HG02970 (cell line): Measurements from ENCODE around the gene AADAC.
"Not testable (repeated sequence)": the region's sequence is repeated elsewhere in the genome, so short reads cannot be mapped to it uniquely, and the experiment has no call there.

ENCODE experiments used
- ATAC-seq: cut with Tn5 transposase; IDR thresholded peaks from one replicate; pipeline ENCODE4 v1.9.1; 2021; ENCODE audit warnings: mild to moderate bottlenecking, moderate library complexity, moderate number of reproducible peaks; ENCODE audit not compliant: unreplicated experiment, low FRiP score

The AADAC gene

DNA sequence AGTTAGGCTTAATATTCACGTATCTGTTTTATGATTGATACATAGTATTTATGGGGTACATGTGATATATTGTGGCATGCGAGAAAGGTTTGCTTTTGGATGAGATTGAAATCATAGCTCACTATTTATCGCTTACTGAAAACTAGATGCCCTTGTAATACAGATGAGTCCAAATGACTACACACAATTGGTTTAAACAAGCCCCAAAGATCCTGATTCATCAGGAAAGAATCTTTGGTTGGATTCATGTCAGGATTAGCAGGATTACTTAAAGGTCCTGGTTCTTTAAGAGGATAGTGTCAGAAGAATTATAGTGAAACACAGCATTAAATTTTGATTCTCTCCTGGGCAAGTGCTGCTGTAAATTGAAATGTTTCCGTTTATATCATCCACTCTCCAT lies 18.6 kb upstream of the AADAC start:
- no peak for ATAC-seq

DNA sequence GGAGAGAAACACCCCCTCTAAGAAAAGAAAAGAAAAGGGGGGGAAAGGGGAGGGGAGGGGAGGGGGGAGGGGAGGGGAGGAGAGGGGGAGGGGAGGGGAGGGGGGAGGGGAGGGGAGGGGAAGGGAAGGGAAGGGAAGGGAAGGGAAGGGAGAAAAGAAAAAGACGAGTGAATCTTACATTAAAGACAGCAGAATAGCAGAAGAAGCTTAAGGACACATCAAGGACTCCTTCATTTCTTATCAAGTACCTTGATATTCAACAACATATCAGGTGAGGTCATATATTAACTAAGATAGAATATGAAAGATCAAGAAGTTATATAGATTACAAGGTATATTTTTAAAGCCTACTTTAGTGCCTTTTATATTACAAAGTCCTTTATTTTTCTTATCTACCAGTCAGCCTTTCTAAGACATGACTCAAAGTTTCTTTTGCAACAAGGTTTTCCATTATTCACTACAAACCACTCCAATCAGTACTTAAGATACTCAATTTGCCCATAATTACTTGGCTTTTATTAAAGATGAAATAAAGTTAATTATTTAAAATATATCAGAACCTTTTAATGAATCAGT lies 17.7 kb upstream of the AADAC start:
- no peak for ATAC-seq

DNA sequence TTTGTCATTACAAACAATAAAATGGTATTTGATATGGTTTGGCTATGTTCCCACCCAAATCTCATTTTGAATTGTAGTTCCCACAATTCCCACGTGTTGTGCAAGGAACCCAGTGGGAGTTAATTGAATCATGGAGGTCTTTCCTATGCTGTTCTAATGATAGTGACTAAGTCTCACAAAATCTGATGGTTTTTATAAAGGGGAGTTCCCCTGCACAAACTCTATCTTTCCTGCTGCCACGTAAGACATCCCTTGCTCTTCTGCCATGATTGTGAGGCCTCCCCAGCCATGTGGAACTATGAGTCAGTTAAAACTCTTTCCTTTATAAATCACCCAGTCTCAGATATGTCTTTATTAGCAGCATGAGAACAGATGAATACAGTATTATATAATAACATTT lies 15.4 kb upstream of the AADAC start:
- ATAC-seq, result no peak

DNA sequence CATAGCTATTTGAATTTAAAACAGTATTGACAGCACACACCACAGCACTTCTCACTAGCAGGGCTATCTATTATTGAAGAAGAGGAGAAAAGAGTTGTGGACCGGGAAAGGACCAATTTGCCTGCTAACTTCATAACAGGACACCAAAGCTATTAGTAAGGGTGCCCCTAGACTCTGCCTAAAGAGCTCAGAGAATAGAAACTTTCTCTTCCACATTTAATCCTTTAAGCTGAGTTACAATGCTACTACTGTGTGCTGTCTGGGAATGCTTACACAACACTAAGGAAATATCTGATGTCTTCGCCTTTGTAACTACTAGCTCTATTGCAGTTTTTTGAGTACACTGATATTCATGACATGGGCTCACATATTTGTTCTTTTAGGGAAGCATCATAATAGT lies 13.5 kb upstream of the AADAC start:
- ATAC-seq, result no peak

DNA sequence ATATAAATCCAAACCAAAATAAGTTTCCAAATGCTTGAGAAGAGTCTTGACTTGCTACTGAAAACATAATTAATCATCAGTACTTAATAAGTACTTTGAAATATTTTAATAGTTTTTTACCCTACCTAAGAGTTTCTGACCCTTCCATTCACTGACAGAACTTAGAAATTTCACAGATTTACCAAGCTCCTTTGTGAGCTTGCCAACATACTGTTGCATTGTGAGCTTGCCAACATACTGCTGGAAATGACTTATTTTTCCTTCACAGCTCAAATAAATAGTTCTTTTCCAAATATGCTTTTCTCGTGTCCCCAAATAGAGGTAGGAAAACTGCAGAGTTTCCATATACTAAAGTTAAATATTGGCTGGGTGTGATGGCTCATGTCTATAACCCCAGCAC lies 9.6 kb upstream of the AADAC start:
- ATAC-seq, result no peak

DNA sequence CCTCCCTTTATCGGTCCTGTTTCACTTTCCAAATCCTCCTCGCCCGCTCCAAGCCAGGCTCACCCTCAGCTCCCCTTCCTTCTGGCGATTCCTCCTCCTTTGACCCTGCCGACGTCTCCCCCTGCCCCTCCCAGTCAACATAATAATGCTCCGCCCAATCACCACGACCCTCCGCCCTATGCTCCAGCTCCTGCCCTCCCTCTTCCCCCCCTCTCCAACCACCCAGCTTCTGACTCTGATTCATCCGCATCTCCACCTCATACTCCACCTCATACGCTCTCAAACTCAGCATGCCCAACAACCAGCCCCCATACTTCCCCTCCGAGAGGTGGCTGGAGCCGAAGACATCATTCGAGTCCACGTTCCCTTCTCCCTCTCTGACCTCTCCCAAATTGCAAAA lies 7.1 kb upstream of the AADAC start:
- ATAC-seq, result no peak

DNA sequence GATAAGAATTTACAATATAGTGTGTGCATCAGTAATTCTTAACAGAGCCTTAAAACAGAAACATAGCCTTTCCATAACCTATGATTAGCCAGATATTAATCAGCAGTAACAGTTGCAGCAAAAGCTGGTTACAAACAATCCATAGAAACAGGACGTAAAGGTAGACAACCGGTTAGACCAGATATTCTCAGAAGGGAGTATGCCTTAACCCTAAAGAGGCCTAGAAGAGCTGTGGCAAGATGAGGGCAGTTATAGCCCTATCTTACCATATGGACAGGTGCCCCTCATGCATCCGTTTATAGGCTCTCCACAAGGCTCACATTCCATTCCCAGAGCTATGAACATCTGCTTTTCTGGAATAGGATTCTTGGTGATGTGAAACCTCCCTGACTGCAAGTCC lies 5.0 kb upstream of the AADAC start:
- not testable (repeated sequence) for ATAC-seq

DNA sequence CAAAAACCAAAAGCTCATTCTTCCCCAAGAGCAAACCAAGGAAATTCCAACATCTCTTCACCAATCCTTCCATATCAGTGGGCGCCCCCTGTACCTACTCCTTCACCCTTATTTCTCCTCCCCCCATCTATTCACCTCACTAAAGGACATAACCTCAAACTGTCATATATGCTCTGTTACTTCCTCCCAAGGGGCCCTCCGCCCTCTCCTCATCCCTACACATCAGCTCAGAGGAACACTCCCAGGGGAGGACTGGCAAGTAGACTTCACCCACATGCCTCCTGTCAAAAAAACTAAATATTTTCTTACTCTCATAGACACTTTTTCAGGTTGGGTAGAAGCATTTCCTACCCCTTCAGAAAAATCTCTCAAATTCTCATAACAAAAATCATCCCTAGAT lies 2.4 kb upstream of the AADAC start:
- no peak for ATAC-seq

DNA sequence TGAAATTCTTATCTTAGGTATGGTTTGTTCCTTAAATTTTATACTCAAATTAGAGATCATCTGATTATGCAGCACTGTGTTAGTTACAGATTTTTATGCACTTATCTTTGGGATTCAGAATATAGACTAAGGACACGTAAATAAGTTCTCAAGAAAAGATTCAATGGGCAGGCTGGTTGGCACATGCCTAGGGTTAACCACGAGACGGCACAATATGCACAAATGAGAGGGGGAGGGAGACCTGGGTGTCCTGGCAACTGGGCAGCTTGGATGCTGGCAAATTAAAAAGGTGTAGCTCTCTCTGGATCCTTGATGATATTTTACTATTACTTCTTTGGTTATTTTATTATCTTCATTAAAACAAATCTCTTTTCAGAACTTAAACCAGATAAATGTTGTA lies 672 bp downstream of the AADAC start:
- no peak for ATAC-seq

DNA sequence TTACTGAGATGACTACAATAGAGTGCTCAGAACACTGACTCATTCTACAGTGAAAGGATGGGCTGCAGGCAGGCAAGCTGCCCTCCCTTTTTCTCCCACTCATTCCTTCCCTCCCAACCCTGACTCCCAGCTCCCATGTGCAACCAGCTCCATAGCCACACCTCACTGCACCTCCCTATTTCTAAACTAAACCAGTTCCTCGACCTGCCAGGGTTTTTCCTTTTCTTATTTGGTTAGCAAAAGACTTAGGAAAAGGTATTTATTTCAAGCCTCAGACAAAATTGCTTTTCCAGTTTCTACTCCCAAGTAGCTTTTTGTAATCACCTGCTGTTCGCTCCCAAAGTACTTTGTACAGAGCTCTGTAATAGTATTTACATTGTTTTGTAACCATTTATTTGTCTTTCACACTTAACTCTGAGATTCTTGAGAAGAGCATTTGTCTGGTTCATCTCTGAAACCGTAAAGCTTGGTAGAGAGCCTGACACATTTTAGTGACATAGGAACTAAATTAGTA lies 2.2 kb downstream of the AADAC start:
- ATAC-seq, result no peak

DNA sequence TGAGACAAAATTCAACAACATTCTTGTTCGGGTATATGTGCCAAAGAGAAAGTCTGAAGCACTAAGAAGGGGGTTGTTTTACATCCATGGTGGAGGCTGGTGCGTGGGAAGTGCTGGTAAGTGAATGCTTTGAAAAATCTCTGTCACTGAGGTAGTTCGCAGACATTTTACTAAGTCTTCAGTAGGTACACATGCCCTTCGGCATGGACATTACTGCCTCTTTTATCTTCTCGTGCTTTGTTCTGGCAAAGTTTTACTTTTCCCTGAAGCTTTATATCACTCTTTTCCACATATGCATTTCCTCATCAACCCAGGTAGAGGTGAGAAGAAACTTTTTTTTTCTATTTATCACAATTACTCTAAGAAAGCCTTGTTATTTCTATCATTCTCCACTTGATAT lies 3.6 kb downstream of the AADAC start:
- no peak for ATAC-seq

DNA sequence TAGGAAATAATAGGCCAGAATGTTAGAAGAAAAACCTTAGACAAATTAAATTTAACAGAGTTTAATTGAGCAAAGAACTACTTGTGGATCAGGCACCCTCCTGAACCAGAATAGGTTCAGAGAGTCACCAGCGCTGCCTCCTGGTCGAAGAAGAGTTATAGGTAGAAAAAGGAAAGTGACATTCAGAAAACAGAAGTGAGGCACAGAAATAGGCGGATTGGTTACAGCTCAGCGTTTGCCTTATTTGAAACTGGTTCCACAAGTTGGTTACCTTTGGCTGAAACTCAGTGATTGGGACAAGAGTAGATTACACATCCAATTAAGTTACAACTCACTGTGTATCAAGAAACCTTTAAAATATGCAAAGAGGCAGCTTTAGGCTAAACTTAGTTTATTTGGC lies 4.4 kb downstream of the AADAC start:
- ATAC-seq, result no peak

DNA sequence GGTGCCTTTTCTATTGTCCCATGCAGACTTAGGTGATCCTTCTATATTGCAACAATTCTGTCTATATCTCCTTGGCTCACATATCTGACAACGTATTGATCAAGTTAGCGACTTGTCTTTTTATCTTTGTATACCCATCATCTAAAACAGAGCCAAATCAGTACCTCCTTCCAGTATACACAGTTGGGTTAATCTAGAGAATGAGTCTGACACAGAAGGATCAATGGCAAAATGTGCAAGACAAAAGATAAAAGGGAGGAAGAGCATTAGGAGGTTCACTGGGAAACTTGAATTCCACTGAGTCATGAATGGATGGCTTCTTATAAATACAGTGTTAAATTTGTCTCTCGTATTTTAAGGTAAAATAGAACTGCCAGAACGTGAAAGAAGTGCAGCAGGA lies 6.0 kb downstream of the AADAC start:
- no peak for ATAC-seq

DNA sequence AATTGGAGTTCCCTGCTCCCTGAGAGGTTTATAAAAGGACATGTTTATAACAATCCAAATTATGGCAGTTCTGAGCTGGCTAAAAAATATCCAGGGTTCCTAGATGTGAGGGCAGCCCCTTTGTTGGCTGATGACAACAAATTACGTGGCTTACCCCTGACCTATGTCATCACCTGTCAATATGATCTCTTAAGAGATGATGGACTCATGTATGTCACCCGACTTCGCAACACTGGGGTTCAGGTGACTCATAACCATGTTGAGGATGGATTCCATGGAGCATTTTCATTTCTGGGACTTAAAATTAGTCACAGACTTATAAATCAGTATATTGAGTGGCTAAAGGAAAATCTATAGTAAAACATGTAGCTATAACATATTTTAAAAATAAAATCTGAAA lies 13.9 kb downstream of the AADAC start:
- ATAC-seq, result no peak

DNA sequence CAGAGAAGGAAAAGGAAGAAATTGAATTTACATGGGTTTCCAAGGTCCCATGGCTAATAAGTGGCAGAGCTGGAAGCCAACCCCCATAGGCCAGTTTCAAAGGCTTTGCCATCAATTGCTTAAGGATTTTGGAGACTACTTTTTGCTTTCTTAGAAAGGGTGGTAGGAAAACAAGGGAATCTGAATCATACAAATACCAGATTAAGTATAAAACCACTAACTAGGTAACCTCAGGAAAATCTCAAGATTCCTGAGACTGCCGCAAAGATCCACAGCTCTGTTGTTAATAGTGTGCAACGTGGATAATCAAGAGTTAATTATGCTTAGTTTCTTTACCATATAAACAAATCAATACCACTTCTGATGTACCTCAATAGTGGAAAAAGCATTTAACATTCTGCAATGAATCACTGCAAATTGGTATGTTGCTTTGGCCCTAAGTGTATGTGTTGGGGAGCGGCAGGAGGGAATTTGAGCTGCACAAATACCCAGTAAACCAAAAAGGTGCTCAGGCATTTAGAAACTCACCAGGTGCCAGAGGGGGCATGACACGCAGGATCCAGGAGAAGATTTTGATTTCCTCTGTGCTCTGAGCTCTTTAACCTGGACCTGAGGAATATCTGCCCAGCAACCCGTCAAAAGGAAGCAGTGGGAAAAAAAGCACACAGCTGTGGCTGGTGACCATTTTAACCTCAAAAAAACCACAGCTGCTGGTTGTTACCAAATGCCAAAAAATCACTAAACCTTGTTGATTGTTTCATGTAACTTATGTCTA lies 22.0 kb downstream of the AADAC start:
- ATAC-seq, result no peak

DNA sequence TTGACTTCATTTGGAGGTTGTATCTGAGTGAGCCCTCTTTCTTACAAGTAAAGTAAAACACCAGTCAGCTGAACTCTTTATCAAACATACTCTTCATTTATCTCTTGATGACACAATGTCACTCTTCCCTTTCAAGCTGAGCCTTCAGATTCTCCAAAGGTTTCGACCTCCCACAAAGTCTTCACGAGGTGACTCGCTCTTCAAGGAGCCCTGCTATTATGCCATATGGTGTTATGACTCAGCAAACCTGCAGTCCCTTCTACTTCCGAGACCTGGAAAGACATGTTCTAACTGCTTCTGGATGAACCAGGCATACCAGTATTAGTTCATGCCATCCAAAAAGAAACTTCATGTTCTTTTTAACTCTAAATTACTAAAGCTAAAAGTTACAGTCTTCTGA lies 23.1 kb downstream of the AADAC start:
- no peak for ATAC-seq

DNA sequence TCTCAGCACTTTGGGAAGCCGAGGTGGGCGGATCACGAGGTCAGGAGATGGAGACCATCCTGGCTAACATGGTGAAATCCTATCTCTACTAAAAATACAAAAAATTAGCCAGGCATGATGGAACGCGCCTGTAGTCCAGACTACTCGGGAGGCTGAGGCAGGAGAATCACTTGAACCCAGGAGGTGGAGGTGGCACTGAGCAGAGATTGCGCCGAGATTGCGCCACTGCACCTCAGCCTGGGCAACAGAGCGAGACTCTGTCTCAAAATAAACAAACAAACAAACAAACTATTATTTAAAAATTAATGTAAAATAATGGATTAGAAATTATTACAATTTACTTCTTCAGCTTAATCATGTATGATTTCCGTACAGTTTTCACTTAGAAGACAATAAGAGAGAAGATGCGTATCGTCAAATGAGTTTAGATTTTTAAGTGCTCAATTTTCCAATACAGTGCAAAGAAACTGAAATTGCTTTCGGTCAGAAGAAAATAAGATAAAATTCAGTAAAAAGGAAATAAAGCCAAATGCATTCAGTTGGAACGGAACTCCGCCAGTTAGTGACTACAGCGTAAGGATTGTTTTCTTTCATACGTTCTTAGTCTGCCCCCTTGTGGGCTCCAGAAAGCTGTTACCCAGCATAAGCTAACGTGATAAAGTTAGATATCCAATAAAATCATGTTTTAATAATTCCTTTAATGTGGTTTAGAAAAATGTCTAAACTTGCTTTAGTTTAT lies 24.8 kb downstream of the AADAC start:
- ATAC-seq, result no peak

DNA sequence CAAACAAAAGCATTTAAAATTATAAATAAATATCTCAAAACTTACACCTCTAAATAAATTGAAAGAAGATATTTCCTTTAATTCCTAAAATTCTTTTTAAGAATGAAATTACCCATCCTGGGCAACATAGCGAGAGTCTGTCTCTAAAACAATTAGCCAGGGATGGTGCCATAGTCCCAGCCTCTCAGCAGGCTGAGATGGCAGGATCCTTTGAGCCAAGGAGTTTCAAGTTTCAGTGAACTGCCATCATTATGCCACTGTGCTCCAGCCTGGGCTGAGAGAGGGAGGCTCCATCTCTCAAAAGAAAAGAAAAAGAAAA lies 25.4 kb downstream of the AADAC start:
- ATAC-seq, result no peak

DNA sequence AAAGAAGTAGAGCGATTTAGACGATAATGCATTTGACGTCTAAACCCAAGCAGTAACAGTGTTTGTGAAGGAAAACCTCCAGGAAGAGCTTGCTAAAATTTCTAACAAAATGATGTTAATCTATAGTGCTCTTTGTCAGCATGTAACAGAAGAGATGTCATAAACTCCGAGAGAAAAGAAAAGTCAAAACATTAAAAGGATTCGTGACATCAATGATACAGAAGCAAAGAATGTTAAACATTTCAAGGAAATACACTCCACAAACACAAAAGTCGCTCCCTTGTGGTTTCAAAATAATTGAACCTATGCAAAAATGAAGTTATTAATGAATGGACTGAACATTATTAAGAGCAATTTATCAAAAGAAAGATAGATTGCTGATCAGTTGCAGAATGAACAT lies 27.9 kb downstream of the AADAC start:
- no peak for ATAC-seq

DNA sequence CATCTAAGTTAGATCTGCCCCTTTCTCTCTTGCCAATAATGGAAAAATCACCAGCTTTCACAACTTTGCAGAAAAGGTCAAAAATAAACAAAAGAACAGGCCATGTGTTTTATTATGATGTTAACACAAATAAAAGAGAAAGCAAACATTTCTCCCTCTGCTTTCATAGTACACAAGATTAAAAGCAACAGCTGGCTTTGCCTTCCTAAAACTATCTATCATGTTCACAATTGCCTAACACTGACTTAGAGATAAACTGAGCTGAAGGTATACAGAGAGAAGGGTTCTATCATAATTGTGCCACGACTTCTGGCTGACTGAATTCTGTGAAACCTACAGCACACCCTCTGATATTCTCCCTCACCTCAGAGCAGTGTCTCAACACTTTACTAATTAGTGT lies 29.4 kb downstream of the AADAC start:
- no peak for ATAC-seq

DNA sequence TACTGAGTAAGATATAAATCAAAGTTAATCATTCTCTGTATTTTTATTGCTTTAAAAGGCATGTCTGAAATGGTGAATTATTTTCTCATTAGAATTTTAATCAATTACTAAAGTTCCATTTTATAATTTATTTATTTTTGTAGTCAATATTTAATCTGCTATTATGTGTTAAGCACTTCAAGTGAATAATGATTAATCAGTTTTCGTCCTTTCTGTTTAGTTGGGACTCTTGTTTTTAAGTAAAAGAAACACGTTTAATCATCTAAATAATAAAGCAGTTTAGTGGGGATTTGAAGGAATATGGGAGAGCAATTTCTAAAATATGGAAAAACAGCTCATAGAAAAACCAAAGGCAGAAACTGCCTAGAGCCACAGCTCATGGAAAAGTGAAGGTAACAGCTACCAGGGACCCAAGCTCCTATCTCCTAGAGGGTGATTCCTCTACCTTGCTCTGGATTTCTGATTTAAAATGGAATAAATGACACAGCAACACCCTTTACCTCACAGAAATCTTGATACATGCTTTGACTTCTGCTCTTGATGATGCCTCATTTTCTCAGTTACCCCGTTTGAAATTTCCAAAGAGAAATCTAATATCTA lies 31.5 kb downstream of the AADAC start:
- ATAC-seq, result no peak
